ENCODE measurements around the gene SLC45A1. TPM values are rescaled to one million over a fixed set of nuclear protein-coding genes. Genes with fewer than 3 reads are reported as not detected.

SLC45A1 gene
- total and polyA plus RNA-seq, 9 of the 15 experiments (the other 6 are each of a cell fraction or from before 2014, with no cell fraction given), result not detected

DNA sequence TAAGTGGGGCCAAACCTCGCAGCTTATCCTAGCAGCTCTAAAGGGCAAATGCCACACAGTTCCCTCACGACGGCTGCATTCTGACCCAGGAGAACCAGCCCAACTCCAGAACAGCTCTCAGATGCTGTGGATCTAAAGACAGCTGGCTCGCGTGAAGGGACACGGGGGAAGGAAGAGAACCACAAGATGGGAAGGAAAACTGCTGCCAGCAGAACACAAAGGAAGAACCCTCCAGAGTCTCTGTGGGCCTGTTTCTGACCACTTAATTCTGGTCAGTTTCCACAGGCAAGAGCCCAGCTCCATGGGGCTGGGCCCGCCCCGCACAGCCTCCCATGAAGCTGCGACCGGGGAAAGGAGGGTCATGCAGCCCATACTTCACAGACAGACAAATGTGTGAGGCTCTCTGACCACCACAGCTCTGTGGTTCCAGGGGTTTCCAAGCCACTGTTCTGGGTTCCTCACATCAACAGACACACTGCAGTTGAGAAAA is 61.1 kb downstream of the SLC45A1 start:
- BruUV-seq (replicated peaks), result no TSS peak
- ChIA-PET POLR2A (interaction anchor here (1.6 kb wide), 1 partner anchor 10 kb away, joined by 5 read pairs; no protein-coding TSS in a partner anchor), CTCF (ENCODE audit: low intra/inter-chr PET ratio) (no interaction called here)
- H3K4me3 ChIP-seq, result no peak overlapping the region
- intact Hi-C loops (cut with micrococcal nuclease) (loop anchor here (10.0 kb wide), 2 partner anchors 66 to 346 kb away; no protein-coding TSS in a partner anchor), in situ Hi-C loops (cut with MboI) (no loop called here)
- H3K9ac ChIP-seq (ENCODE audit: insufficient read depth in 1 of 2, low read depth in 2 of 2, low read length in 2 of 2), result no peak overlapping the region
- no peak for DNase-seq (ENCODE audit: extremely low read depth in 1 of 4, low spot score in 3 of 4)
- no peak overlapping the region for H3K27ac ChIP-seq (ENCODE audit: extremely low read depth, low read depth, low read length)
- no peak overlapping the region for H3K4me2 ChIP-seq (ENCODE audit: insufficient read depth, low read length)
- H3K9me1 ChIP-seq (ENCODE audit: control insufficient read depth, insufficient read depth, low read length), result no peaks in the 10 kb centered on the region
- no peak for ATAC-seq
- H3K9me3 ChIP-seq (replicated peaks; ENCODE audit: control insufficient read depth, insufficient read depth, low read depth, low read length), result no peaks in the 10 kb centered on the region
- peaks cover 6% of the 10 kb centered on the region; the same call in 1 of the 2 replicates for H4K20me1 ChIP-seq (replicated peaks; ENCODE audit: control insufficient read depth, insufficient read depth, low read length)
- no peak for FAIRE-seq
- H3K27me3 ChIP-seq (ENCODE audit: control insufficient read depth in 2 of 2, insufficient read depth in 2 of 2, low read length in 2 of 2), result no peaks in the 10 kb centered on the region
- no peaks in the 10 kb centered on the region for H3K4me1 ChIP-seq (replicated peaks in 1 of 2; ENCODE audit: control insufficient read depth in 2 of 2, insufficient read depth in 2 of 2, low read length in 2 of 2)
- H2AFZ ChIP-seq (ENCODE audit: low read depth, low read length), result no peak overlapping the region
- WGBS (ENCODE audit: insufficient coverage, low coverage, missing lambda C conversion rate), result 85% methylated on average over 10 of the region's 10 CpGs
- peaks cover 2% of the 10 kb centered on the region; the same call in 2 of the 3 replicates for H3K79me2 ChIP-seq (ENCODE audit: control insufficient read depth, insufficient read depth, low read length)
- TF ChIP-seq KLF13 (tag; IDR thresholded peaks at IDR 0.05; ENCODE audit: borderline replicate concordance, low read depth) (no peak), TFAM (CRISPR knock-in tag; conservative IDR thresholded peaks at IDR 0.05) (no peak), ZNF24 (IDR thresholded peaks at IDR 0.05) (no peak), ZNF224 (CRISPR knock-in tag; IDR thresholded peaks at IDR 0.05) (no peak), ZBTB17 (CRISPR knock-in tag; IDR thresholded peaks at IDR 0.05) (no peak), ZNF316 (IDR thresholded peaks at IDR 0.05) (no peak)
- TF ChIP-seq, protein P1, sequence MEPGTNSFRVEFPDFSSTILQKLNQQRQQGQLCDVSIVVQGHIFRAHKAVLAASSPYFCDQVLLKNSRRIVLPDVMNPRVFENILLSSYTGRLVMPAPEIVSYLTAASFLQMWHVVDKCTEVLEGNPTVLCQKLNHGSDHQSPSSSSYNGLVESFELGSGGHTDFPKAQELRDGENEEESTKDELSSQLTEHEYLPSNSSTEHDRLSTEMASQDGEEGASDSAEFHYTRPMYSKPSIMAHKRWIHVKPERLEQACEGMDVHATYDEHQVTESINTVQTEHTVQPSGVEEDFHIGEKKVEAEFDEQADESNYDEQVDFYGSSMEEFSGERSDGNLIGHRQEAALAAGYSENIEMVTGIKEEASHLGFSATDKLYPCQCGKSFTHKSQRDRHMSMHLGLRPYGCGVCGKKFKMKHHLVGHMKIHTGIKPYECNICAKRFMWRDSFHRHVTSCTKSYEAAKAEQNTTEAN (CRISPR knock-in tag; IDR thresholded peaks at IDR 0.05), result no peak
- H3K36me3 ChIP-seq (ENCODE audit: control insufficient read depth, insufficient read depth, low read length), result peaks cover 14% of the 10 kb centered on the region; the same call in 1 of the 3 replicates

Measured in K562 (cell line).